Lung microvascular endothelial cell (primary cell): ENCODE data around the gene LDHAL6A. TPM values are rescaled to one million over a fixed set of nuclear protein-coding genes. Genes with fewer than 3 reads are reported as not detected.
A peak's percentile ranks its signal among the peaks of the same experiment; 100 is the strongest.

ENCODE experiments used
- DNase-seq, 2 donors: peaks; one replicate each; pipeline versions ENCODE4 v3.0.0 to v3.0.0-alpha.2; 2010; ENCODE audit warnings: low read depth in 2 of 2
- total RNA-seq: library from RNA; depleted of rRNA; stranded (reverse); fragments of >200 nt; gene quantifications from 2 replicates; pipeline ENCODE4 v1.2.1, GENCODE V29; 2014

Gene LDHAL6A
- total RNA-seq, 1 donor from 2014 or later = not detected

DNA sequence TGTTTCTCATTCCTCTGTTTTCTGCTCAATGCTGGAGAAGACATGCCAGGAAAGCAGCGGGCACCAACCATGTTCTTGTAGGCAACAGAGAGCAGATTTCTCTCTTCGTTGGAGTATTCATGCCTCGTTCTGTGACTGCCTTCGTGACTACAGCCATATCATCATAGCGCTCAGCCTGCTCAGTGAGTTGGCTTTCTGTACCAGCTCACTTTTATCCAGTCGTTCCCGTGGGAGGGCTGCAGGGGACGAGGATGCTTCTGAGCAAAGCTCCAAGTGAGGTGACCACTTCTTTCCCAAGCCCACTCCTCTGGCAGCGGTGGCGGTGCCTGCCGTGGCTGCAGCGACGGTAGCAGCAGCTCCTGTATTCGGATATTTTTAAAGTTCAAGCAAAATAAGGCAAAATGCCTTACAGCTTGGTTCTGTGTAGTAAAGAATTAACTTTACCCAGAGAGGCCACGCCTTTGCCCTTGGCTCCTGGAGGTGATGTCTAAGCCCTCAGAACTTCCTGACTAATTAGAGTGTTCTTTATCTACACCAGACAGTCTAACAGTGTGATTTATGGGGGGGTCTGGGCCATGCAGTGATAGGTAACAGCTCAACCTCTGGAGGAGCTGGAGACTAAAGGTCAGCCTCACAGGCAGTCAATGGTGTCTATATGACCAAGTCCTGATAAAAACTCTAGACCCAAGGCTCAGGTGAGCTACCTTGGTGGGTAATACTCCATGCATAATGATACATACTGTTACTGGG lies 35.3 kb downstream of the LDHAL6A start:
- no peak for DNase-seq

DNA sequence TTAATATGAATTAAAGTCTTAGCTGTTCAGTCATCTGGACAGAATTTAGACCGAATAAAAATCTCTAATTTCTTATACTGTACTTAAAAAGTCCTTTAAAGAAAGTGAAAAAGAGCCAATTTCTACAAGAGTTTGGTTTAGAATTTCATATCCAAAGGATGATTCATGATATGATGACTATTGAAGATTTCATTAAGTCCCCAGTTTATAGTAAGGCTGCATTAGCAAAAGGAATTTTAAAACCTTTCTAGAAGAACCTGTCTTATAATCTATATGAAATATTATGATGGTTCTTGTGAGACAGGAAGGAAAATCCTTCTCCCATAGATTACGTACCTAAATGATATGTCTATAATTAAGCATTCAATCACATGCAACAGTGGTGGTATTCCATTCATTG lies 36.3 kb downstream of the LDHAL6A start:
- DNase-seq = no peak

DNA sequence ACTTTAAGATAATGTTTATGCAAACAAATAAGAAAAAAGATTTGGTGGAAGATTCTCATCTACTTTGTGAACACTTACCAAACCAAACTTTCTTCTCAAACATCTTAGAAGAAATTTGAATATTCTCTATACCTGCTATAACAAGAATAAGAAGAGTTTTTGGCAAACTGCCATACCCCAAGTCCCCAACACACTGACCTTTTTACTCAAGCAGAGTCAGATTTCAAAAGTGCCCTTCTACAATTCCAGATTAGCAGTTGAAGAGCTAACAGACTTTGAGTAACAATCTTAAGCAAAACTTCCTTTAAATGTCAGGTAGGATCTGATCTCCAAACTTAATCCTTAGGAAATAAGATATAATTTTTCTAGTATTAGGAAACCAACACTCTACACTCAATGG lies 37.2 kb downstream of the LDHAL6A start:
- DNase-seq = no peak

DNA sequence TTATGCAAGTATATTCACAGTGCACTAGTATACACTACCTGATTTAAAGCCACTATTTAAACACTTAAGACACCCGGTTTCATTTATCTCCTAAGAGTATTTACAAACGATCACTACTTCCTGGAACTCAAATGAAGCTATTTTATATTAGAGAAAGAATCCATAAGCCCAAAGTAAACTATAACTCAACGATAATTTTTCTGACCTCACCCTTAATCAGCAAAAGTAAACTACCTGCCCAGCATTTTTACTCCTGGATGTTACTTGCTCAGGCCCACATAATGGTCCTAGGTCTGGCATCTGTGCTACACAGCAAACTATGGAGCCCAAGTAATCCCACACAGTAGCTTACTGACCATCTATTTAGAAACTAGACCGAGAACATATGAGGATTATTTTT lies 37.7 kb downstream of the LDHAL6A start:
- DNase-seq = no peak

DNA sequence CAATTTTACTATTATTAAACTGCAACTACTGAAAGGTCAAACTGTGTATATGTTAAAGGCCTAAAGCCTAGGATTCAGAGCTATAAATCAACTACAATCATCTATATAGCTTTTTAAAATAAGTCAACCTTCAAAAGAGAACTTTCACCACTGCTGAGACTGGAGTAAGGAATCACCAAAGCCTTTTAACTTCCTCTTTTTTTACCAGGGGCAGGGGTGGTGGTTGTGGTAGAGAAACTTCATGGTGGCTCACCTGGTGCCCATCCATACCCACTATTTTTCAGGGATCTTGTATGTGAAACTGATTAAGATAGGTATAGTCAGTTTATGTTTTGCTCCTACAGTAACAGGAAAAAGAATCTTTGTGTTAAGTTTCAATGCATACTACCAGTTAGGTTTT lies 39.6 kb downstream of the LDHAL6A start:
- DNase-seq = no peak

DNA sequence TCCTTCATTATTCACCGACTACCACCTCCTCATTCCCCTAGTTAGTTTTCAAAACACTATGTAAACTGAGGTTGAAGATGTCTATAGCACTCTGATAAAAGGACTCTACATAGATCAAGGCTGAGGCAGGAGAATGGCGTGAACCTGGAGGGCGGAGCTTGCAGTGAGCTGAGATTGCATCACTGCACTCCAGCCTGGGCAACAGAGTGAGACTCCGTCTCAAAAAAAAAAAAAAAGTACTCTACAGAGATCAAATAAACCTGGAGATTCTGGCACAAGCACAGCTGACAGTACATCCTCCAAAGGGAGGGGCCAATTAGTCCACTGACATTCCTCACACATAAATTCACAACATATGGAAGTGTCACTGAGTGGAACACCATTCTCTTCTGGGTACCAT lies 40.0 kb downstream of the LDHAL6A start:
- DNase-seq = no peak

DNA sequence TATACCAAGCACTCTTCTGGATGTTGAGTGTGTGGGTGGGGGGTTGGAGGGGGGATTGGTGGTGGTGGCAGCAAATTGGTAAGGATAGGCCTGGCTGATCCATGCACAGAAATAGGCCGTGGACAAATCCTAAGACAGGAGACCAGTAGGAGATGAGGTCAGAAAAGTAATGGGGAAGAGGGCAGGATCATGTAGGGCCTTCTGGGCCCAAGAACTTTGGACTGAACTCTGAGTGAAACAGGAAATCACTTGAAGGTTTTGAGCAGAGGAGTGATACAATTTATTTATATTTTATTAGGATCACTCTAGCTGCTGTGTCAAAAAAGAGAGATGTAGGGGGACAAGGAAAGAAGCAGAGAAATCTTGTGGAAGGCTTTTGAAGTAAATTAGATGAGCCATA lies 42.4 kb downstream of the LDHAL6A start:
- DNase-seq = no peak

DNA sequence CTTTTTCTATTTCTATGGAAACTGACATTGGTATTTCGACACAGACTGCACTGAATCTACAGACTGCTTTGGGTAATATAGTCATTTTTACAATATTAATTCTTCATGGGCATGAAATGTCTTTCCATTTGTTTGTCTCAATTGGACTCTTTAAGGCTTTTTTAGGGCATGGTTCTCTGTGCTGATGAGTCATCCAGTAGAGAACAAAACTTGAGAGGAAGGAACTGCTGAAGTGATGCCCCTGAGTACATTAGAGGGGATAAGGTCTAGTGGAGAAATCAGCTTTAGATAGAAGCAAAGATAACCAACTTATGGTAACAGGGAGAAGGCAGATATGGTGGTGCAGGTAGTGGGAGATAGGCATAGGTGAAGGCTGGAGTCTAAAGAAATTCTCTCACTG lies 46.0 kb downstream of the LDHAL6A start:
- DNase-seq = peak in 1 of 2 donors; percentile 37

DNA sequence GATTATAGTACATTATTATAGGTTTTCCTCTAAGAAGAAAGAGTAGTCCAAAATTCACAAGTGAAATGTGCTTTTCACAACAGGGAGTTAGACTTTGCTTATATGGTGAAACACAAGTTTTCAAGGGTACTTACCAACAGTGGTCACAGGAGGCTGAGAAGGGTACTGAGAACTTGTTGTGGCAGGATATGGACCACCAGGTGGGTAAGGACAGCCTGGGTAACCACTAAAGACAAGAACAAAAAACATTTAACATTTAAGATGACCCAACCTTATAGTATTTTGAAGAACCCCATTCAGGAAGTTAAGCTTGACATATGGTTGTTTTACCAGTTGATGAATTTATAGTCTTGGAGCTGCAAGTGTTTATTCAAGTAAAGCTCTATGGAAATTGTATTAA lies 46.7 kb downstream of the LDHAL6A start:
- DNase-seq = no peak

DNA sequence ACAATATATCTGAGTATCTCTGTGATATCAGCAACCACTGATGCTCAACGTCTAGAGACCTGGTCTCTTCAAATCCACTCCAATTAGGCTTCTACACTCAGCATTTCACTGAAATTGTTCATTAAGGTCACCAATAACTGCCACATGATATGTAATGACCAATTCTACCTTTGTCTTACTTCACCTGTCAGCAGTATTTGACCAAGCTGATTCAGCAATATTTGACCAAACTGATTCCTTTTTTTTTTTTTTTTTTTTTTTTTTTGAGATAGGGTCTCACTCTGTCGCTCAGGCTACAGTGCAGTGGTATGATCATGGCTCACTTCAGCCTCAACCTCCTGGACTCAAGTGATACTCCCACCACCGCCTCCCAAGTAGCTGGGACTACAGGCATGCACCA lies 65.5 kb downstream of the LDHAL6A start:
- DNase-seq = no peak

DNA sequence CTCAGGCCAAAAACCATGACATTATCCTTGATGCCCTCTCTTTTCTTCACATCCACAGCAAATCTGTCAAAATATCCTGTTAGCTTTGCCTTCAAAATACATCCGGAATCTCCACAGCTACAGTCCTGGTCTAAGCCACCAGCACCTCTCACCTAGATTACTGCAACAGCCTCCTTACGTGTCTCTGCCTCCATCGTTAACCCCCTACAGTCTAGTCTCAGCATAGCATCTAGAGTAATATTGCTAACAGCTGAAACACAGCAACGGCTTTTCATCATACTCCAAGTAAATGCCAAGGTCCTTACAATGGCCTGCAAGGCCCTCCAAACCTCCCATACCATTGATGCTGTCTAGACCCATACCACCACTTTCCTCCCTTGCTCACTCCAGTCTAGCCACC lies 66.7 kb downstream of the LDHAL6A start:
- peak; percentile 2 for DNase-seq

DNA sequence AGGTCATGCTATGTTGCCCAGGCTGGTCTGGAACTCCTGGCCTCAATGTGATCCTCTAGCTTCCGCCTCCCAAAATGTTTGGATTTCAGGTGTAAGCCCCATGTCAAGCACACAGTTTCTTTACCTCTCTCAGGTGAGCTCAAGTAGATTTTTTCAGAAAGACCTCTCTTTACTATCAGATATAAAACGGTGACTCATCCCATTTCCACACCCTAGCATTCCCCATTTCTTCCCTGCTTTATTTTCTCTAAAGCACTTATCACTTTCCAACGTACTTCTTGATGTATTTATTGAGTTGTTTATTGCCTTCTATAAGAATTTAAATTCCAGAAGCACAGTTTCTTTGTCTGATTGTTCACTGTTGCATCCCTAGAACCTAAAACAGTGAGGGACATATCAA lies 67.4 kb downstream of the LDHAL6A start:
- no peak for DNase-seq

DNA sequence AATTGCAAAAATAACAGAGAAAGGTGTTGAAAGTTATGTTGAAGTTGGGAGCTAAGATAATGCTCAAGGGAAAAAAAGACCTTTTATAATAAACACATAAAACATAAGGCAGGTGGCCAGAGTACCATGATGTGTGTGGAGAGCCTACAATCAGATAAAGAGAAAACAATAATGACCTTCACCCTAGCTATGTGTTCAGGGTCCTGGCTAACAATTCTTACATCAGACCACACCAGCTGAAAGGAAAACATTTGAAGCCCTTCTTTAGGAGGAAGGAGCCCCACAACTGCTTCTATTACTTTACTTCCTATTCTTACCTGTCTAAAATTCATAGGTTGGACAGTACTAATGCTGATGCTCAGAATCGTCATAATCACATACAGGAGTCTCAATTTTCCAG lies 68.6 kb downstream of the LDHAL6A start:
- no peak for DNase-seq

DNA sequence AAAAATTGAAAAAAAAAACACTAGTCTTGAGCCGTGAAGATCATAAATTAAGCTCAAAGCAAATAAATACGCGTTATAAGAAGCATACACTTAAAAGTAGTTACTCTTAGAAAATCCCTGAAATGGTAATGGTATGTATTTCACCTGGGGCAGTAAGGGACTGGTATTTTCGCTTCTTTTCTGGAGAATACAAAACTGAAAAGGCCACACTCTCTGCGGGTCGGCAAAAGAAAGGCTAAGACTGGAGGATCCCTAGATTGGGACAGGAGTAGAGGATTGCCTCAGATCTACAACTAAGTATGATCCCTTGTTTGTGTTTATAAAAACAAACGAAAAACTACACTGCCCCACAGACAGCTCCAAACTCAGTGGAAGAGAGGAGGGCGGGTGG lies 70.5 kb downstream of the LDHAL6A start:
- no peak for DNase-seq

DNA sequence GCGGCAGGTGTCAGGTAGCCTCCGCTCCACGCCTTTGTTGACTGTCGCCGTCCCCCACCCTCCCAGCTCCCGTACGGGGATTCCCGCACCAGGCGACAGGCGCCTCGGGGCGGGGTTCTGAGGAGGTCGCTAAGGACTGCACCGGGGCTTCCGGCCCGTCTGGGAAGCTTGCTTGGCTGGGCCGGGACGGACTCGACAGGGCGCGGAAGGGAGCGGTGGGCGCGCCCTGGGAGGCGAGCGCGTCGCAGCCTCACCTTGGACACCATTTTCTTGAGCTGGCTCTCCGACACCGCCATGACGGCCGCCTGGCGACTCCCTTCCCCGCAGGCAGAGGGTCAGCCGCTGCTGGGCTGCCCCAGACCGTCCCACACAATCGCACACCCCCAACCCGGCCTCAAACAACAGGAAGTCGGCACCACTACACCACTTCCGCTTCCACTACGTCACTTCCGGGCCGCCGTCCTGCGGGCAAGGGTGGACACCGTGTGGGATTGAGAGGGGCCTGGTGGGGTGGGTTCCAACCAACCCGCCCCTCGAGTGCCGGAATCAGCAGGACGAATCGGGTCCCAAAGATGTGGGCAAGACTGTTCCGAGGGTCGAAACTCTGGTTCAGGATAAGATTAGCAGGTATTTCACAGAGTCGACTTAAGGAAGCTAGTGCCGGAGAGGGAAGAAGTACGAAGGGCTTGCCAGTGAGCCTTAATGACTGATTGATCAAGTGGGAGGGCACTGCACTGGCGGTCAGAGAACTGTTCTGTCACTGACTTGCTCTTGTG lies 71.1 kb downstream of the LDHAL6A start, which contains the start of gene TSG101:
TSG101 (minus strand) TSS at position 422 of the 776 bp plus-strand sequence; CDS start at position 296, 126 bp downstream.
- DNase-seq = peak; percentile 95 to 98

DNA sequence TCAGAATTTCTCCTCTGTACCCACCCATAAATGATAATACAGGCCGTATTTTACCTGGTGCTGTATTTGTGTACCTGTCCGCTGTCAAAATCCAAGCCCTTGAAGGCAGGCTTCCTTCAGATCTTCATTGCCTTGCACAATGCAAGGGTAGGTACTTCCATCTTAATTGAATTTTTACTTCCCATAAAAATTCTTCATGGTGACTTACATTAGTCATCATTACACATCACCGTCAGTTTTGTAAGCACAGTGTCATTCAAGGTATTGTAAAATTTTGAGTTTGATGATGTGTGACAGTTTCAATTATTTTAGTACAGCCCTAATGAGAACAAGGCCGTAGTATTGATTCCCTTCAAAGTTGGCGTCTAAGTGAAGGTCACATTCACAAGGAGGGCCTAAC lies 71.9 kb downstream of the LDHAL6A start:
- peak; percentile 42 for DNase-seq

Other genes starting within 250 kb of the LDHAL6A start
- not detected in 2 replicates for gene SAA4, start 219.1 kb upstream of the LDHAL6A start, total RNA-seq
- gene SAA2, start 207.2 kb upstream of the LDHAL6A start, total RNA-seq = not detected in 2 replicates
- gene SAA1, start 189.6 kb upstream of the LDHAL6A start, total RNA-seq = not detected in 2 replicates
- 16.6 and 28.2 TPM in 2 replicates for gene HPS5, start 133.7 kb upstream of the LDHAL6A start, total RNA-seq
- gene GTF2H1, start 133.3 kb upstream of the LDHAL6A start, total RNA-seq = 41.0 and 45.8 TPM in 2 replicates
- gene LDHA, start 61.3 kb upstream of the LDHAL6A start, total RNA-seq = 207 and 243 TPM in 2 replicates
- not detected in 2 replicates for gene LDHC, start 43.5 kb upstream of the LDHAL6A start, total RNA-seq
- 37.3 and 60.1 TPM in 2 replicates for gene TSG101, start 71.1 kb downstream of the LDHAL6A start, total RNA-seq
- gene UEVLD, start 132.9 kb downstream of the LDHAL6A start, total RNA-seq = 15.5 and 15.9 TPM in 2 replicates
- 0.20 and 0.22 TPM in 2 replicates for gene MISFA, start 143.9 kb downstream of the LDHAL6A start, total RNA-seq
- gene SPTY2D1, start 178.5 kb downstream of the LDHAL6A start, total RNA-seq = 7.2 and 9.3 TPM in 2 replicates
- gene TMEM86A, start 242.9 kb downstream of the LDHAL6A start, total RNA-seq = 2.4 and 6.3 TPM in 2 replicates